ENCODE measurements around the gene PTBP2.

The PTBP2 gene

DNA sequence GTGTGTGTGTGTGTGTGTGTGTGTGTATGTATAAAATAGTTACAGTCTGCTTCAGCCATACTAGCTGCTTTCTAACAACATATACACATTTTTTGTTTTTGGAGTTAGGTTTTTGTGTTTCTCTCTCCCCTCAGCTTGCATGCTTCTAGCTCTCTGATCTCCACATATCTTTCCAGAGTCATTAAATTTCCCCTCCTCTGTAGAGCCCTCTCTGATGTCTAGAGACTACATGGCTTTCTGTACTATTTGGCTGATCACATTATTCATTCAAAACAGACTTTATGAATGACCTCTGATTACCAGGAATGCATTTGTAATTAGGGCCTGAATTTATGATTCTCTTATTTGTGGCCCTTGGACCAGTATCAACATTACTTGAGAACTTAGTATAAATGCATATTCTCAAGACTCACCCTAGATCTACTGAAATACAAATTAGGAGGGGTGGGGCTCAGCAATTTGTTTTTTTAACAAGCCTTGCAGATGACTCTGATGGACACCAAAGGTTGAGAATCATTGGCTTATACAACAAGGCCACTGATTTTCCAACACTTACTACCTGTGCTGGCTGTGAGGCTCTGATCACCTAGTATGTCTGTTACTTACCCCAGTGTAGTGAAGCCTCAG lies 104.5 kb downstream of the PTBP2 start:
- no peak for DNase-seq

DNA sequence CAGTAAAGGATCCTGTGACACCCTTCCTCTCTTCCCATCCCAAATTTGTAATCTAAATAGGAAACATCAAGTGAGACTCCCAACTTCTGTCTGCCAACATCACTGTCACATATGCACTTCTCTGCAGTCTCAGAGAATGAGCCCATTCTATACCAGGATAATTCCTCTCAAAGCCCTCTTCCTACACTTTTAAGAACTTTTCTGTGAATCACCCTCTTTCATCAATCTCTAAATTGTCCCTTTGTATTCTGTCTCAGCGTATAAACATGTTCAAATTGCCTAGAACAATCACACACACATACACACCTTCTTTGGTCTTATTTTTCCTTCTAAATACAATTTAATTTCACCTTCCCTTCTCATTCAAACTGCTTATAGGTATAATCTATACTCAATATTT lies 111.8 kb downstream of the PTBP2 start:
- DNase-seq, result no peak

DNA sequence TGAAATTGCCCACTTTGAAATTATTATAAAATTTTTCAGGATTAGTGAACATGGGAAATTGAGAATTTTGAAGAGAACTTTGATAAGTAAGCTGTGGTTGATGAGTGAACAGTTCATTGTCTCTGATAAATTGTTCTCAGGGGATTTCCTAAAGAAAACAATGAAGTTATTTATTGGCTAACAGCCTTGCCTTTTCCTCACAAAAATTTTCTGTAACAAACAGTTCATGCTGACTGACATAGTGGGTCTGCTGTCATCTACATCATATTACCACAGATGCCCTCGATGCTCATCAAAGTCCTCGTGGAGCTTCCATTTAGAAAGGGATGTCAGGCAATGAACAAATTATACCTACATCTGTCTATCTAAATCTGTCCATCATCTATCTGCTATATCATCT lies 113.4 kb downstream of the PTBP2 start:
- no peak for DNase-seq

DNA sequence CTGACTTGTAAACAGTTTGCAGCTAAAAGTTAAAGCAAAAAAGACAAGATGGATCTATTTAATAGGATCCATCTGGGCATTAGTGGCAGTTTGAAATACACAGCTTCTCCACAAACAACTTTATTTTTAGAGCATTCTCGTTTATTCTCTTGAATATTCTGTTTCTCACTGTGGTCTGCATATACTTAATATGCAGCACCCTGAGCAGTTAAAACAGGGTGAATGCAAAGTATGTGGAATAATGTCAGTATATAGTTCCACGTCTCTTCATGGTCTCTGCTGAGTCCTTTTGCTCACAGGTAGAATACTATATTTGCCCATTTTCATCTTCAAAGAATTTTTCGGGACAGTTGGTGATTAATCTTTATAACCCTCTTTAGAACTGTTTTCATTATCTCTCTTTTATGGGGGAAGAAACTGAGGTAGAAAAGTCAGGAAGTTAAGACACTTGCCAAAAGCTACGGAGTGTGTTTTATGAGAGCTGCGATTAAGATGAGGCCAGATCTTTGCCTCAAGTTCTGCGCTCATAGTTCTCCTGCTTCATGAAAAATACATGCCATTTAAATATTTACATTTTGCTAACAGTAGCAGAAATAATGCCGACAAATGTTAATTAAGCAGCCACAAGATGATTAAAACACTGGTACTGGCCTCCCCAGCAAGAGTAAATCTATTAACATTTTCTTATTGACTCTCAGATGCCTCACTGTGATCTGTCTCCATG lies 115.6 kb downstream of the PTBP2 start:
- DNase-seq, result no peak

DNA sequence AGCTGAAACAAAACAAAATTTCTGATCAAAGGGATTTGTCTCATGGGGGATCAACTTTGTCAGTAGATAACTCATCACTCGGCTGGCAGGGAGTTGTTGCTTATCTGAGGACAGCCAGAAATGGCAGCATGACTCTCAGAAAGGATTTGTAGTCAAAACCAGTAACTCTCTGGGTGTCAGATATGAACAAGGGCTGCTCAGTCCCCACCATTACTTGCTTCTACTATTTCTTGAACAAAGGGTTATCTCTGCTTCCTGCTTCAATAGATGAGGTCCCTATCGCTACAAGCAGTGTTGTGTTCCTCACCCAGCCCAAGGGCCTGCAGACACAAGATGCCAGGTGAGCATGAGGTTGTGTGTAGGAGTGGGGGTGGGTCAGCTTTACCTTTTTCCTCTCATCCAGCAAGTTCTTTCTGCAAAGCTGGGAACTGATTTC lies 116.2 kb downstream of the PTBP2 start:
- DNase-seq, result no peak

DNA sequence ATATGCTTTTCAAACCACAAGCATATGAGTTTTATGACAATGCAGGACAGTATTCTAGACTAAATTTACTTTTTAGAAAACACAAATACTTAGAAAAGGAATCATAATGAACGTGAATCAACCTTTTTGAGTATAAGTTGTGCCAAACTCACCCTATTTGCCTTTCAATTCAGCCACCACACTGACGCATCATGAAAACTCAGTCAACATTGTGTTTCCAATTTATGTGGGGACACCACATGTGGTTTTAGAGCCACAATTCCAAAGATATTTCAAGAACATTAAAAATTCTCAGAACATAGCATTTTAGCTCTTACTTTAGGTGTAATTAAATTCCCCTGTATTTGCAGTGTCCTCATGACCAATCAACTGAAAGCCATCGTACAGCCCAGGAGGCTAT lies 118.8 kb downstream of the PTBP2 start:
- no peak for DNase-seq

DNA sequence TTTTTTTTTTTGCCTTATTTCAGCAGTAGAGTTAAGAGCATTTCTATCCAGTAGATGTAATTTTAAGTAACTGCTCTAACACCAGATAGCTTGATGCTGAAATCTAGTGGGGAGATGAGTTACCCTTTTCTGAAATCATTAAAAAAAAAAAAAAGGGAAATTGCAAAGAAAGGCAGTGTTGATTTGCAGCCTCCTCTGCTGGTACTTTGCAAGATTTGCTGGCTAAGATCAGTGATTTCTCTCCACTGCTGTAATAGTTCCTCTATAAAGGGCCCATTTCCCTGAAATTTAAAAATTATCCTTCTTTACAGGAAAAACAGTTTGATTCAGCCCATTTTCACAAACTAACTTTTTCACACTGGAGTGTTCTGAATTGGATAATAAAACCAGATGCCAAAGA lies 120.6 kb downstream of the PTBP2 start:
- DNase-seq, result no peak

DNA sequence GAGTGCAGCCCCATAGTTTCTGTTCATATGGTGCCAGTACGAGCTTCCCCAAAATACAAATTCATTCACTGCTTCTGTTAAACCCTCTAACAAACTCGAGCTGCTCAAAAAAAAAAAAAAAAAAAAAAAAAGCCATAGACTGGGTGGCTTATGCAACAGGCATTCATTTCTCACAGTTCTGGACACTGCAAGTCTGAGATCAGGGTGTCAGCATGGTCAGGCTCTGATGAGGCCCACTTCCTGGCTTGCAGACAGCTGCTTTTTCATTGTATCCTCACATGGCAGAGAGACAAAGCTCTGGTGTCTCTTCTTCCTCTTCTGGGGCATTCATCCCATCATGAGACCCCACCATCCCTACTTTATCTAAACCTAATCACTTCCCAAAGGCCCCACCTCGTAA lies 121.6 kb downstream of the PTBP2 start:
- DNase-seq, result no peak

DNA sequence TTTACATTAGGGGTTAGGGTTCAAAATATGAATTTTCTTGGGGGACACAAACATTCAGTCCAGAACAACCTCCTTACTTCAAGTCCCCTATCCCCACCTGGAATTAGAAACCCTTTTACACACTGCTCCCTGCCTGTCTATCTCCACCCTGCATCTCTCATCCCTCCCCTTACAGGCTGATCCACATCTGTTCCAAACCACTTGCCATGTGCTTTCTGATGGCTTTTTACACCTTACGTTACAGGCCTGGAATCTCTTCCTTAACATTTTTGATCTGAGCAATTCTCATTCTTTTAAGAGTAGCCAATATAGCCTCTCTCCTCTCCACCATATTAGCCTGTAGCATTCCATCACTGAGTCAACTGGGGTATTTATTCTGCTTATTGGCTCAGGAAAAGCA lies 122.0 kb downstream of the PTBP2 start:
- no peak for DNase-seq

DNA sequence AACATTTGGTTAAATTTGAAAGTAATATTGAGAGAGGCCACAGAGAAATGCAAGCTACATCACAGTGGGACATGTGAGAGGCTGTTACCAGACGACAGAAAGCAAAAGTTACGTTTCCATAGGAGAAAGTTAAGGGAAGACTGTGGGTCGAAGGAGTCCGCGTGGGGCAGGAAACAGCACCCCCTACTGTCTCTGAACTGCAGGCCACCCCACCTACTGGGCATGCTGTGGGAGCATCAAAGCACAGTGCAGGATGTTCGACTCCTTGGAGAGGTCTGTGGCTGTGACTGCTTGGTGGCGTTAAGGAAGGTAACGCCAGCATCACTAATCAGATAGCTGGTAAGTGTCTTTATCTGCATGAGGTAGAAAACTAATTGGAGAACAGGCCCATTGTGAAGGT lies 123.9 kb downstream of the PTBP2 start:
- DNase-seq, result peak in 1 of 2 donors; percentile 6

DNA sequence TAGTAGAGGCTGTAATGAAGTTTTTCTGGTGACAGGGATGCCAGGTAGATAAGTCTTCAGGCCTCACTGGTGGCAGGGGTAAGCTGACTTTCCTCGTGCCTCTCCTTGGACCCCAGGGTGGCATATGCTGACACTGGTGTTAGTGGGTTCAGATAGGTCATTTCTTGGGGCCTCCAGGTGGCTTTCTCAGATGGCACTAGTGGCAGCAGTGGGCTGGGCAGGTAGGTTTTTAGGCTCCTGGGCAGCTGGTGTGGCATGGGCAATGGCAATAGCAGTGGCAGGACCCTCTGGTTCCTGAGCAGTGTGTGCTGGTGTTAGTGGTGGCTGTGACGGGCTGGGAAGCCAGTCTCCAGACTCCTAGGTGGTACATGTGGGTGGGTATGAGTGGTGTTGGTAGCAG lies 140.3 kb downstream of the PTBP2 start:
- DNase-seq, result no peak

DNA sequence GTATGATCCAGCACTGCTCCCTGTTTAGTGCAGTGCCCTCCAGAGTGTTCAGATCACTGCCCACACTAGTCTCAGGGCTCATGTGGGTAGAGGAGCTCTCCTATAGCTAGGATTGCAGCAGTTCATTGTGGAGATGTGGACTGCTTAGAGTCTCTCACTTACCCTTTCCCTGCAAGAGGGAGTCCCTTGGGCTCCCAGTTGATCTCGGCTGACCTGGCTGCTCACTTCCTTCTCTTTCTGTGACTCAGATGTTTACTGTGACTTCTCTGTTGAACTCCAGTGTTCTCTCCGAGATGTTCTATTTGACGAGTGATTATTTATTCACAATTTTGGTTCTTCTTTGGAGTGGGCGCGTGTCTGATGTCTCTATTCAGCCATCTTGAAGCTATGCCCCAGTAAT lies 141.9 kb downstream of the PTBP2 start:
- DNase-seq, result no peak
